Inflammatory macrophage treated with lipopolysaccharide for 4 hours (primary cell): ENCODE results near the gene CHN2.
"Not testable (repeated sequence)": the region's sequence is repeated elsewhere in the genome, so short reads cannot be mapped to it uniquely, and the experiment has no call there.

Experiments
- DNase-seq: peaks from one replicate; pipeline ENCODE4 v3.0.0-alpha.2; 2020

CHN2 gene

DNA sequence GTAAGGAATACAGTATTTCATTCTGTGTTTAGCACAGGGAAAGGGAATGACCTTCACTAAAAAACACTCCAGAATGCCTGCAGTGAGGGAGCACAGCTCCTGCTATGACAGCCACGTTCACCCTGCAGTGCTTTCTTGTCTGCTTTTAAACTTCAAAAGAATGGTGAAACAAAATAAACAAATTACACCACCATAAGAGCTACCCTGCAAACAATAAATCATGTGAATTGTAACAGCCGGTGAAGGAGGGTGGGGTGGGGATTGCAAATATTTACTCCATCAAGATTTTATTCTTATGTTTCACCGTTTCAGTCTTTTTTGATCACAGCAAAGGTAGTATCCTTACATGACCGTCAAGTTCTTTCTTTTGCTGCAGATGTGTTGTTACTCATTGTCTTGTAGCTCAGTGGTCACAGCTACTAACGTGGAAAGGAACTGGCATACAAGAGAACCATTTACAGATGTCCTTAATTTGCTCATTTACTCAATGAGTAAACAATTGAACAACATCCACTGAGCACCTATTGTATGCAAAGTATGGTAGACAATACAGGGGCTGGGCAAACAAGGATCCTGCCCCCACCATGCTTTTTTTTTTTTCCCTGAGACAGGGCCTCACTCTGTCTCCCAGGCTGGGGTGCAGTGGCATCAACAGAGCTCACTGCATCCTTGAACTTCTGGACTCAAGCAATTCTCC, 4.1 kb upstream of the CHN2 start:
- no peak for DNase-seq

DNA sequence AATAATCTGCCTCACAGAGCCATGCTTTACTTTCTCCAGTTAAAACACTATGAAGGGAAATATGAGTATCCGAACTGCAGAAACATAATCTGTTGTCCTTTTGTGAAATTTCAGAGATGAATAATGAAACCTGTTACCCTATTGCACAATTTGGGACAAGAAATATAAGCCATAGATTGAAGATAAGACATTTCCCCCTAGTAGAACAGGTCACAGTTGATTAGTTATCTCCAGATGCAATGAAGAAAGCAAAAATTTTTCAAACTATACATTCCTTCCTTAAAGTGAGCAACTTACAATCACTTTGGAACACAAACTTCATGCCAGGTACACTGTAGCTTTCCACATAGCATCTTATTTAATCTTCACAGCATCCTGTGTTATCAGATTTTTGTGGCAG, 2.3 kb upstream of the CHN2 start:
- no peak for DNase-seq

DNA sequence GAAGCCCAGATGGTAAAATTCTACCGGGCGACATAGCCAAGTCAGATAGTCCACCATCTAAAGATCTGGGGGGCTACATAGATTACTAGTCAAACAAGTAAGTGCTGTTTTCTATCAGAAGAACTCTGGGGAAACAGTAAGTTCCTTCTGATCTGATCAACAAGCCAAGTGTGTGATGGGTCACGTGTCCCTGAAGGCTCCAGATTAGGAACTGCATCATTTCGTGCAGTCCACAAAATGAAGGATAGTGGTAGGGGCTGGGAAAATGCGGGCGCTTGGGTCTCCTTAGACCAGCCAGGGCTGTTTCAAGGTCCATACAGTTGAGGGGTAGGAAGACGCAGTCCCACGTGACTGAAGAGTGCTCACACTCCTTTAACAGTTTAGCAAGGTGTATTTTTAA, 1.8 kb upstream of the CHN2 start:
- DNase-seq, result no peak

DNA sequence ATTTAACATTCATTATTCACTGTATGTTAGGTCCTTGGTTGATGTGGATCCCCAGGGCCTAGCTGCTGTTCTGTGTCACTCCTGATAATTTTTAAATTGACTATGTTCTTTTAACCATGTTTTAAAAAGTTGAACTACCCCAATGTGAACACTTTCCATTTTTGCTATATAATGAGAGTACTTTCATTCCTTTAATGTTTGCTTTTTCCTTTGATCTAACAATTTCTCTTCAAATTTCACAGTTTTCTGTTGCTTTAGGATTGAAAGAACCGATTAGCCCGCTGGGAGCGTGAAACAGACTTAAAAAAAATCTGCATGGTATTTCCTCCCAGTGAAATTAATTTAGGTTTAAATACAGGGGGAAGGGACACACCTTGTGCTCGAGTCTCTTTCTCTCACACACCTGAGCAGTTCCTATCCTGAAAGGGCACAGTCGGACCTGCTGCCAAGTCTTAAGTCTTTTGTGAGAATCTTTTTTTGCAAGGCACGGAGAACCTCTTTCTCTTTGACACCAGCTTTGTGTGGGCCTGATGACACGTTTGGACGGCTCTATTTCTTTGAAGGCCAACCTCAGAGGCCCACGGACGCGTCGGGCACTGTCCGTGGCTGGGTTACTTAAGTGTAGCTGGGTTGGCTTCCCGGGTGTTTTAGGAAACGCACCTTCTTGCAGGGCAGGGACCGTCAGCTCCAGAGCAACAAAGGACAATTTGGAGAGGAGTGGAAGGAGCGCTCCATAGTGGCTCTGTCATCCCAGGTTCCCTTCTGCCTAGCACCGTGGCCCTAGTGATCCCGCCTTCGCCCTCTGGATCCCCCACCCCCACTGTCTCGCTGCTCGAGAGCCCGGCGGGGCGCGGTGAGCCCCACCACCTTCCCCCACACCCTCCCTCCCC, 1.0 kb upstream of the CHN2 start:
- DNase-seq, result no peak

DNA sequence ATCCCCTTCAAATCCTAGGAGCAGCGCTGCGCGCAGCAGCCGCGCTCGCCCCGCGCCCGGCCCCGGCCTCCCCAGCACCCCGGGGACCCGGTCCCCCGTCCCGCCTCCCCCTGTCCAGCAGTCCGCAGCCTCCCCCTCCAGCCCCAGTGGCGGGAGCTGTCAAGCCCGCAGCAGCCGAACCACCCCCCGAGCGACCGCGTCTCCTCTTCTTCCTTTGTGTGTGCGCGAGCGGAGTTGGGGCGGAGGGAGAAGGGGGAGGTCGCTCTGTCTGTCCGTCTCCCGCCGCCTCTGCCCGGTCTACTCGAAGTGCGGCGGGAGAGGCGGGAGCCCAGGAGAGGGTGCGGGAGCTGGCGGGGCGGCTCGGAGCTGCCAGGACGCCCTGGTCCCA, 375 bp upstream of the CHN2 start:
- DNase-seq, result no peak

DNA sequence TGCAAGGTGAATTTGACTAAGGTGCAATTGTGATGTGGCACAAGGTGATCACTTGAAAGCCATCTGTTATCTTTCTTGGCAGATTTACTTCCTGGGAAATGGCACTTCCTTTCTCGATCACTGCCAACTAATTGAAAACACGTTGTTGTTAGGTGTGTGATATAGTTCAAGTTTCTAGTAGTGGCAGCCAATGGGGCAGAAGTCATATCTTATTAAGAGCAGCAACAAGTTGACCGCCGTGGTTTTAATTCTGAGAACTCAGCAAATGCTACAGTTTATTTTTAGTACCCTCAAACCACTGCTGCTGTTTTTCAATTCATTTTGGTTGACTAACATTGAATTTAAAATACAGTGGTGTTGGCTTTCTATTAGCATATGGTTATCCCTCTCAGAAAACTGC, 1.6 kb downstream of the CHN2 start:
- DNase-seq, result no peak

DNA sequence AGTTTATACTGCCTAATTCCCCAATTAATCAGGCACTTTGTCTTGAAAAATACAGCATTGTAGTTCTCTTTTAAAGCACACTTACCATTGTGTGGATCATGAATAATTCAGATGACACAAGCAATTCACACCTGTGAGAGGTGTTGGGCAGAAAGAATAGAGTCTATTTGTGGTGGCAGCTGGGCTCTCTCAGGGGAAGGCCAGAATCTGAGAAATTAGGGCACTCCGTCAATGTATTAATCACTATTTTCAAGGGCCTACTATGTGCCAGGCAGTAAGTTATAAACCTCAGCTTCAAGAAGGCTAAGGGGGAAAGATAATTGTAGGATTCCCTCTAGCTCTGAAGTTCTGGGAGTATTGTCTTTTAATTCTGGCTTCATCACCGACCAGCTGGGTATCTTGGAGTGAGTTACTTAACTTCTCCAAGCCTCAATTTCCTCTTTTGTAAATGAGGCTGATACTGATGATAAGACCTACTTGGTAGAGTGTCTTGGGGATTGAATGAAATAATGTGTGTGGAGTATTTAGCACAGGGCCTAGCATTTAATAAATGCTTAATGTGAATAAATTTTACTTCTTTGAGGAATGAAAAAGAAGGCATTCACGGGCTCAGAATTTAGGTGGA, 2.5 kb downstream of the CHN2 start:
- DNase-seq, result peak; percentile 36

DNA sequence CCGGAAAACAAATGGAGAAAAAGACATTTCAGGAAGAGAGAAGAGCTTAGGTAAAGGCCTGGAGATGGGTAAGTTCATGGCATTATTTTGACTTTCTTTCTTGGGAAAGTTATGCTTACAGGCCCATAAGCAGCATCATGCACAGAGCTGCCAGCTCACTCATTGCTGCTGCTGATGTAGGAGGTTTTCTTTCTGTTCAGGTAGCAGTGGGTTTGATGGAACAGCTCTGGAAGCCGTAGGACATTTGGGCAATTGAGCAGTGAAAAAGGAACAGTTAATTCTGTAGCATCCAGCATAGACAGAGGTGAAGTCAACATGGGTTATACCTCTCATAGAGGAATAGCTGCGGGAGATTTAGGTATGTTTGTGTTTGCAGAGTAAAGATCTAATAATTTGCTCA, 3.3 kb downstream of the CHN2 start:
- no peak for DNase-seq

DNA sequence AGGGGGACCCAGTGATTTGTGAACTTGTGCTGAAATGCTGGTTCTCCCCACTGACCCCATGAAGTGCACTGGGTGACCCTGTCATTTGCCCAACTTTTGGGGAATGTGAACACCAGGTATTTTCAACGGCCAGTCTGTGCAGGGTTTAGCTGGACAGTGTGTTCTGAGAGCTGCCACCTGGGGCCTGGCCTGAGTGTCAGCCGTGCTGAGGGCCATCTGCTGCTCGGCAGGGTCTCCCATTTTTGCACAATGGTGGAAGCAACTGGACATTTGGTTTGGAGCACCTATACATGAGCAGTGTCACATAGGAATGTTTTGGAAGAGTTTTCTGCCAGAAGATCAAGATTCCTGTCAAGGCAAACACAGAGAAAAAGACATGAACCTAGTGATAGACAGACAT, 5.2 kb downstream of the CHN2 start:
- no peak for DNase-seq

DNA sequence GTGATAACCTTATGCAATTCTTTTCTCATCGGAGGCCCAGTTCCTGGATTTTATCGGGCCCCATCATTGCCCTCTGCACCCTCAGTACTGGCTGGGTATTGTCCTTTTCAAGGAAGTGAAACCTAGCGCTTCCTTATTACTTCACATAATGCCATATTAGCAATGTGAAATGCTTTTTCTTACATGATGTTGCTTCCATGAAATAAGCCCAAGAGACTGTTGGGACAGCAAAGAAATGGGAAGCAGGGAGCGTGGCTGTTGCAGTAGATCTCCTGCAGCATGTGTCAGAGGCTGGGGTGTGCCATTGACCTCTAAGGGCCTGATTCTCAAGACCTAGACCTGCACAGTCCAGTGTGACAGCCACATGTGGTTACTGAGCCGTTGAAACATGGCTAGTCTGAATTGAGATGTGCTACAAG, 8.1 kb downstream of the CHN2 start:
- DNase-seq, result peak; percentile 98

DNA sequence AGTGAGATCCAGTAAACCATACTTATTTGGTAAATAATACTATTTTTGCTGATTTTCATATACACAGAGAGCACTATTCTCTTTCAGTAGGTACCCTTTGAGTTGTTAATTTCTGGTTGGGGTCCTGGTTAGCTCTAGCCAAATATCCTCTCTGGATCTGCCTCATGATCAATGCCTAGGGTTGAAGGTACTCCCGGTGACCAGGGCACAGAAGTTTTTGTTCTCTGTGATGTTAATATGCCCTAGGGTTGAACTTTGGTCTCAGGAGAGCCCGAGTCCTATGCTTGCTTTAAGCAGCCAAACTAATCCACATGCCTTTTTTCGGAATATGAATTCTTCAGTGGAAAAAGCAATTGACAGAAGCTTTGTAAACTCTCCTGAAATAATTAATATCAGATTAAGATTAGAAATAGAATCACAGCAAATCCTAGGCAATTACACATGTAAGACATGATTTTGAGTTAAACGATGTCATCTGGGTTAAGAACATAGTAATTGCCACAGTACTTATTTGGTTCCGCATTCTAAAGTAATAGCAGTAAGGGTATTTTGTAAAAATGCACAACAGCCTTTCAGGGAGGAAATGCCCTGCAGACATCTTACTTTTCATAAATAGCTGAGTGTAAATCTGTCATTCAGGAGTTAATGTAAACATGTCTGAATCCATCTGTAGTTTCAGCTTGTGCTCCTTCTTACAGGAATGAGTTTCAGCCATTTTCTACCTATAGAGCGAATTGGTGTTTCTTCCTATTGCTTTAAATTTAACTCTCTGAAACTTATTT, 10.1 kb downstream of the CHN2 start:
- DNase-seq, result peak; percentile 27

DNA sequence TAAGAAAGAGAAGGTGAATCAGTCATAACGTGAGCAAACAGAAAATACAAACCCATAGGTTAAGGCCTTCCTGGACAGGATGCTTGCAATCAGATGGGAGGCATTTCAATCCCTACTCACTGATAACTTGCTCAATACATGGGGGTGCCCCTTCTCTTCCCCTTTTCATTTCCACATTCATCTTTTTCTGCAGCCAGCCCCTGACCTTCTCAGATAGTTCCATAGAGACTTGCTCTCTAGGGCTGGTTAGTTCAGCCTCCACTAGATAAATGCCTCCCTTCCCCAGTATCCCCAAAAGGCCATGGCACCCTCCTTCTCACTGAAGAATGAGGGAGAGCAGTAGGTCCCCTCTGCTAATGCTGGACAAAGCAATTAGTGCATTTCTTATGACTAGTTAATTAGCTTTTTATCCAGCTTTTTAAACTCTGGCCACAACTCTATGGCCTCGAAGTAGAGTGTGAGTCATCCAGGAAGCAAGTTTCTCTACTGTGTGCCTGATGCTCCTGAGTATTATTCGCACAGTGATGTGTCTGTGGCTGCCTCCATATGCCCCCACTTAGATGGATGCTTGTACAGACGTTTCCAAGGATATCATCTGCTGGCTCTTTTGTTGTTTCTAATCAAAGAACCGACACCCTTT, 12.7 kb downstream of the CHN2 start:
- DNase-seq, result peak; percentile 54

DNA sequence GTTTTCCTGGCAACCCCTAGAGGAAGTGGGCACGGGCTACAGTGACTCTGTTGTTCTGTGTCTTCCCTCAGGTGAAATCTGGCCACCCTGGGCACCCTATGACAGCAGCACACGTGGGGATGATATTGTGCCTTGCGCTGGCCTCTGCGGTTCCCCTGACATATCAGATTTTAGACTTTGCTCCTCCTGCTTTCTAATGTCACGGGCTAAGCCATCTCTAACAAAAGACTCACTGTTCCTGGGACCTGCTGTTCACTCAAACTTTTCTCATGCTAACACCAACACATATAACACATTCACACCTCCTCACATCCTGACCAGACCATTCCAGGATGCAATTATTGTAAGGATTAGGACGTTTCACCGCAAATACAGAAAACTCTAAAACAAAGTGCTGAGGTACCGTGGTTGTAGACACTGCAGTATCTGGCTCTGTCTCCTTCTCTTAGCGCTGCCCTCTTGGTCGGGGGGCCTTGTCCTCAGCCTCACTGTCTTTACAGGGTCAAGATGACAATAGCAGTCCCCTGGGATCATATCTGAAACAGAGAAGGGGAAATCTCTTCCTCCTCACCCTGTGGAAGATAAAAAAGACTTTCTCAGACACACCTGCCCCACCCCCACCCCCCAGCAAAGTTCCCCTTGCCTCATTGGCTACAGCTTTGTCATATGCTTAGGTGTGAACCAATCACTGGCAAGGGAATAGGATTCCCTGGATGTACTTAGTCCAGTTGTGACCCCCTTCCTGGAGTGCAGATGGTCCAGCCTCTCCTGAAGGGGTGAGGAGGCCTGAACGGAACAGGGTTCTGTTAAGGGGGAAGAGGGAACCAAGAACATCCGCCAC, 14.1 kb downstream of the CHN2 start:
- DNase-seq, result no peak

DNA sequence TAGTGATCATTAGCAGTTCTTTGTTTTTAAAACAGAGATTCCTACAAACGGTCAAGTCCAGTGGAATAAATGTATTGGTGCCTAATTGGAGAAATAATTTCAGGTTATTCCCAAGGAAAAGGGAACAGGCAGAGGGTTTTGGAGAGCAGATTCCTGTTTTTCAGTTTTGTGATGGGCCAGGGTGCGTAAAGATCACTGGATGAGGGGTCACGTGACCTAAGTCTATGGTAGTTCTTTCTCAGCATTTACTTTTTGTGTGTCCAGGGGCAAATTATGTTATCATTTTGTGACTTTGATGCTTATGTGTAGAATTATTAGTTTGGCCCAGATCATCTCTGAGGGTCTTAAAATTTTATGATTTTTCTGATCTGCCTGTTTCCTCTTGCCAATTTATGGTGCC, 15.2 kb downstream of the CHN2 start:
- DNase-seq, result no peak

DNA sequence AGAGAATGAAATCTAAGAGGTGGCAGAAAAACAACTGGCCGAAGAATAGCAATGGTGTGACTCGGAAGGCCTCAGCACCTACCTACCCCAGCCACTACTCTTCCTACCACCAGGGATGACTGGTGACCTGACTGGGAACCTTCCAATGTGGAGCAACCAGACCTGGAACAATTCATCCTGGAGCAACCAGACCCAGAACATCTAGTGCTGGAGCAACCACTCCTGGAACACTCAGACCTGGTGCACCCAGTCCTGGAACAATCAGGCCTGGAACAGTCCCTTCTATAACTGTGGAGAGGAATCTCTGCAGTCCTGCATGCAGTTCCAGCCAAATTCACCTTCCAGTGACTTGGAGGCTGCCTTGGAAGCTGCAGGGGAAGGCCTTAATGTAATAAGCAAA, 18.2 kb downstream of the CHN2 start:
- DNase-seq, result not testable (repeated sequence)

DNA sequence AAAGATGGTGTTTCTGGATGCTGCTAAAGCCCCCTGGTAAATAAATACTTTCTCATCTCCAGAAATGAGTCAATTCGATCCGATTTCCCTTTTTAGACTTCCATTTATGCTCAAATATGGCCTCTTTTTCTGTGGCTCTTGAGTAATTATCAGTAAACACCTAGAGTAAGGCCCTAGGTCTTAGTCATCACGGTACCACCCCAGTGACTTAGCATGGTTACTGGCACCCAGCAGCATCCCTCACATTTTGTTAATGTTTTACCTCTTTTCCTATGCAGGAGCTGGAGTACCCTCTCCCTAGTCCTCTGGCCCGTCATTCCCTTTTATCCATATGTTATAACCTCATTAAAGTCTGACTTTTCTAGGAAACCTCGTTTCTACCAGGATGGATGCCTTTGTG, 19.5 kb downstream of the CHN2 start:
- no peak for DNase-seq

DNA sequence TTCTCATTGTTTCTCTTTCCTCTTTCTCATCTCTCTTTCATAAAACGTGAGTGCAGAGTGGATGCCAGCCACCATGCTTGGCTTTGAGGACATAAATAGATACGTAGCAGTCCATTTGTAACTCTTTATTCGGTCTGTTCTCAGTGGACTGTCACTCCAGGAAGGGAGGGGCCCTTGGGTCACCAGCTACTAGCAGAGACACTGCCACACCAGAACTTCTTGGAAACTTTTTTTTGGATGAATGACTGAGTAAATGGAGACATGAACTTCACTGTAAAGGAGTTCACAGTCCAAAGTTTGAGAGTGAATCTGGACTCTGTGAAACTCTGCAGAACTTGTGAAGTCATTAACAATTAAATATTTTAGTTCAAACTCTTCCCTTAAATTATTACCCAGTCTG, 20.2 kb downstream of the CHN2 start:
- DNase-seq, result no peak

DNA sequence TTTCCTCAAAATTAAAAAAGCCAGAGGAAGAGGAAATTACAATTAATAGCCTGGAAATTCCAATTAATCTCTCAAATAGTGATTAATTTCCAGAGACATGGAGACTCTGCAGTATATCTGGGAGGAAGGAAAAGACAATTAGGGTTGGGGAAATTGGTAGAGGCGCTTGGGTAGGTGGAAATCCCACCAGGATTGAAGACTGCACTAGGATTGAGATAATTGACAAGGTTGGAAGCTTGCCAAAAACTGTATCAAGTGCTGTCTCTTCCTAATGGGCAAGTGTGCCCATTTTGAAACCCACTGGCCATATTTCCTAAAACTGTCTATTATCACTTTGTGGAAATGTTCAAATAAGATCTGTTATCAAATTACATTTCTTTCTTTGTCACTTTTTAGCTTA, 21.6 kb downstream of the CHN2 start:
- no peak for DNase-seq

DNA sequence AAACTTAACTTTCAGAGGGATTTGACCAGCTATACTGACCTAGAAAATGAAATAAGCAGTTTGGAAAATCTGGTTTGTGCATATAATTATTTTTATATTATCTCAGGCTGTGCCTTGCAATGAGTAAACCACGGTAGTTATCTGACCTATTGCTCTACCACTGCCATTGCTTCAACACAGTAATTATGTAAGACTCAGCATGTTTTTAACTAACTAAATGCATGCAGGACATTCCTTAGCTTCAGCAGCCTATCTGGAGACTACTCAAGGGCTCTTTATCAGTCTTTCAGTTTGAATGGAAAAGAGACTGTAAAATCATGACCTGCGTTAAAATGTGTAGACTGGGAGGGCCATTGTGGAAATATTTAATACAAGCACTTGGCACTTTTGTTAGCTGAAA, 22.5 kb downstream of the CHN2 start:
- no peak for DNase-seq

DNA sequence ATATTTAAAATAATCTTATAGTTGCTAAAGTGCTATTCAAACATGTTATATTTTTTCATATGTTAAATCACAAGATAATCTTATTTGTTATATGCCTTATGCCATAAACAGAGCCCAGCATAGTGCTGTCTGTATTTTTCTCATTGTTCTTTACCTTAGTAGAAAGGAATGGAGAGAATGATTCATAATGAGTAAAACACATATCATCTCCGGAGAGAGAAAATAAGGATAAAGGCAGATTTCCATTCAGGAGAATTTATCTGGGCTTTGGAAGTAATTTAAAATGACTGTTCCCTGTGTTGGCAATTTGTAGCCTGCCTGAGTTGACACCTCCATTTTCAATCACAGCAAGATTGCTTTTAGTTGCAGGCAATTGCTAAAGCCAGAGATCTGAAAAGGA, 30.2 kb downstream of the CHN2 start:
- no peak for DNase-seq

DNA sequence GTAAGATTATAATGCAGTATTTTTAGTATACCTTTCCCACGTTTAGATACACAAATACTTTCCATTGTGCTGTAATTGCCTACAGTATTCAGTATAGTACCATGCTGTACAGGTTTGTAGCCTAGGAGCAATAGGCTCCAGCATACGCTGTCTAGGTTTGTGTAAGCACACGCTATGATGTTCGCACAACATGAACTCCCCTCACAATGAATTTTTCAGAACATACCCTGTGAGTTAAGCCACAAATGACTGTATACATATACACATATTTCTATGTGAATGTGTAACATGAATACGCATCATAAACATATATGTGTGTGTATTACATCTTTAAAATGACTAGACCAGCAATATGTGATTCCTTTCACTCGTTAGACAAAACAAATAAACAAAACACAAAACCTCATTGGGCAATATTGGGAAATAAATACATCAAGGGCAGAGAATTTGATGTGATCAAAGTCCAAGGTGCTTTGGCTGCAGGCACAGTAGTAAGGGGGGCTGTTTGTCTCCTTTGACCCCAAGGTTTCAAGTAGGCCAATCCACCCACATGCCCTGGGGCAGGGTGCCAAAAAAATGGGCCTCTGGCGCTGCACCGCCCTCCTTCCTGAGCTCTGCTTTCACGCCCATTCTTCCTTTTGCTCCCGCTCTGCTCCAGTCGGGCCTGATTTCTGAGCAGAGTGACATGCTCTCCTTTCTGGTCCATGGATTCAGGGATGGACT, 33.9 kb downstream of the CHN2 start:
- DNase-seq, result no peak
